Measurements from ENCODE around the gene ACTMAP.
"Not testable (repeated sequence)": the region's sequence is repeated elsewhere in the genome, so short reads cannot be mapped to it uniquely, and the experiment has no call there.

The ACTMAP gene, protein sequence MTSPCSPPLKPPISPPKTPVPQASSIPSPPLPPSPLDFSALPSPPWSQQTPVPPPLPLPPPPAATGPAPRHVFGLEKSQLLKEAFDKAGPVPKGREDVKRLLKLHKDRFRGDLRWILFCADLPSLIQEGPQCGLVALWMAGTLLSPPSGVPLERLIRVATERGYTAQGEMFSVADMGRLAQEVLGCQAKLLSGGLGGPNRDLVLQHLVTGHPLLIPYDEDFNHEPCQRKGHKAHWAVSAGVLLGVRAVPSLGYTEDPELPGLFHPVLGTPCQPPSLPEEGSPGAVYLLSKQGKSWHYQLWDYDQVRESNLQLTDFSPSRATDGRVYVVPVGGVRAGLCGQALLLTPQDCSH

DNA sequence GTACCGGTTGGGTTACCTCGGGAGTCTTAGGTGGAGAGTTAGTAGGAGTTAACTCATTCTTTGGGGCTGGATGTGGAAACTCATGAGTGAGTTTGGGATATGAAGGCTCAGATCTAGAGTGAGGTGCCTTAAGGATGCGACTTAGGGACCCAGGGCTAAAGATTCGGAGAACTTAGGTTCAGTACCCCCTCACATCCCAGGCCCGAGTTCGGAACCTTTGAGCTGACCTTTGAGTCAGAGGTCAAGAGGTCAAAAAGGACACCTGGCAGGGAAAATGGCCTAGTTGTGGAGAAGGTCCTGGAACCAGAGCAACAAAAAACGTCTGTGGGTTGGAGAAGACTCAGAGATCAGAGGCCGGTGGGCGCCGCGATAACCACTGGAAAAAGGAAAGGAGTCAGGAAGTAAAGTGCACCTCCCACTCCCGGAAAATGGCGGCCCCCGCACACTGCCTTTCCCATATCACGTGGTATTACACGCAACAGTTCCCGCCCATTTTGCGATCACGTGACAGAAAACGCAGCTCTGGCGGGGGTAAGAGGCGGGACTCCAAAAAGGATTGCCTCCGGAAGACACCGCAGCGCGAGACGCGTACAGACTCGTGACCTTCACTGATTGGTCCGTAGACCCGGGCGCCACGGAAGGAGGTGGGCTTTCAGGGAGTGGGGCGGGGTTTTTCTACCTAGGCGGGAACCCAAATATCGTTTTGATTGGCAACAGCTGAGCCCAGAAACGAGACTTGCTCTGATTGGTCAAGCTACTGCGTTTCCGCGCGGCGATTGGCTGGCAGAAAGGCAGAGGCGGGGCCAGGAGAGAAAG is at the start of gene ACTMAP:
ACTMAP (minus strand) TSS at position 420 of the 816 bp plus-strand sequence. CDS start 674 bp downstream, outside the sequence.
- DNase-seq (ENCODE audit: low spot score) = peak; percentile 100

DNA sequence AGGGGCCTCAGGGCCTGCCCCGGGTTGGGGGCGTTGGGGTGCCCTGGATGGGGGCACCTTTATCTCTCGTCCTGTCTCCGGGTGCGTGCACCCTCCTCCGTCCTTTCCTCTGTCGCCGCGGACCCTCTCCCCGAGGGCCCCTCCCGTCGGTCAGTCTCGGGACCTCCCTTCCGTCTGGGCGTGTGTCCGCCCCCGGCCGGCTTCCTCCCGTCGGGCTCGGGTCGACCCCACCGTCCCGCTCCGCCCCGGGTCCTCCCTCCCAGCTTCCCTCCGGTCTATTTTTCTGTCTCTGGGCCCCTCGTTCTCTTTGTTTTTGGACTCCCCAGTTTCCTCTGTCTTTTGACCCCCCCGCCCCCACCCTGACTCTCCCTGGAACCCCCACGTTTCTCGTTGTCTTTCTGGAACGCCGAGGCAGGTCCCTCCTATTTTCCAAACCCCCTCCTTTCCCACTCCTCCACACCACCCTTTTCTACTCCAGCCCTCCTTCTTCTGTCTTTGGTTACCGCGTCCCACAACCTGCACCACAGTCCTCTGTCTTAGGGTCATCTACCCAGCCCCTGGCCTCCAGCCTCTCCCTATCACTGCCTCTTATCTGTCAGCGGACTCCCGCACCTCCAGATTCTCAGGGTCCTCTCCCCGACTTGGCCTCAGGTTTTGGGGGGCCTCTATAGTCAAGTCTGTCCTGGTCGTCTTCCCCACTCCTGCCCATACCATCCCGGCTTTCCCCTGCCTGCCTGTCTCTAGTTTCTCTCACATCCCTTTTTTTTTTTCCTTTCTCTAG is 49.5 kb upstream of the ACTMAP start:
- DNase-seq (ENCODE audit: low spot score) = no peak

DNA sequence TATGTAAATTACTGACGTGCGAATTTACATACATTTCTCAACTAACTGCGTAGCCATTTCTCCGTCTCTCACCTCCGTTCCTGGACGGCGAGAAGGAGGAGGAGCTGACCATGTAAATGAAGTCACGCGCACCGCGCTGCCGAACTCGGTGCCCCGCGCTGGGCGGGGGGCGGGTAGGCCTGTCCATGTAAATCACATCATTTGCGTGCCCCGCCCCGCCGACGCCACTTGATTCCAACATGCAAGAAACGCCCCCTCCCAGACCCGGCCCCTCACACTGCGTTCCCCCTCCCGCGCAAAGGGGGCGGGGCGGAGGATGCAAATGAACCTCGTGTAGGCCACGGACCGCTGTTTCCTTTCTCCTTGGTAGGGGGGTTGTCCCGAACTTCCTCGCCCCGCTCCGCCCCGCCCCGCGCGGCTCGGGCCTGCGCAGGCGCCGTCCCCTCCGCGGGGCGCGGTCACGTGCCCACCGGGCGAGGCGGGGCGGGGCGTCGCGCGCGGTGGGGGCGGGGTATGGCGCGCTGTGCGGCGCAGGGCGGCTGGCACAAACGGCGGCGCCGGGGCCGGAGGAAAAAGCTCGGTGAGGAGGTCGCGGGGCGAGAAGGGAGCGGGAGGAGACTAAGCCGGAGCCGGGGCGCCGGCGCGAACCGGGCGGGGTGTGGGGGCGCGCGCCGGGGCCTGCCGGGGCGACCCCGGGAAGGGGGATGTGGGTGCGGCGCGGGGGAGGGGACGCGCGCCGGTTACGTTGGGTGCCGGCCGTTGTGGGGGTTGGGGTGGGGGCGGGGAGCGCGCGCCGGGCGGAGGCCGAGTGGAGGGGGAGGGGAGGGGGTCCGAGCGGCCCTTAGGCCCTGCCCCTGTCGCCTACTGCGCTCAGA is 48.6 kb upstream of the ACTMAP start, which contains the start of gene EGLN2:
EGLN2 (plus strand) TSS at position 509 of the 875 bp plus-strand sequence. CDS start 1,382 bp downstream, outside the sequence.
- DNase-seq (ENCODE audit: low spot score) = peak; percentile 100

DNA sequence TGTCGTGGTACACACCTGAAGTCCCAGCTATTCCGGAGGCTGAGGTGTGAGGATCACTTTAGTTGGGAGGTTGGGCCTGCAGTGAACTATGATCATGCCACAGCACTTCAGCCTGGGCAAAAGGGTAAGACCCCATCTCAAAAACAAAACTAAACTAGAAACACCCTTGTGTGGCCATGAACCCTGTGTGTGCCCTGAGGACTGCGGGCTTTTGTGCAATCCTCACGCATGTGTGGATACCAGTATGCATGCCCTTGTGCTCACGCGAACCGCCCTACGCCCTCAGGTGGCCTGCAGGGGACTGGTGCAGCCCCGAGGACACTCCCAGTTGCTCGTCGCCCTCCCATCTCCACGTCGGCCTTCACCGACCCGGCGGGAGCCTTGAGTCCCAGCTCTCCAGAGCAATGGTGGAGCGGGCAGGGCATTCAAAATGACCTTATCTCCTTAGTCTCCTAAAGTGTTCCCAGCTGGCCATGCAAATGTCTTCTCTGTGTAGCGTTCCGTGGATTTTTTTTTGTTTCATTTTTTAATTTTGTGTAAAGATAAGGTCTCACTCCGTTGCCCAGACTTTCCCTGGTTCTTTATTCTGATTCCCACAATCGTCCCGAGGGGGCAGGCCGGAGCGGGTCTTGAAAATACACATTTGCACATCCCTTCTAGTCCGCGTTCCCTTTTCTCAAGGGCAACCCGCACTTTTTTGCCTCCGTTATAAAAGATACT is 47.8 kb upstream of the ACTMAP start:
- DNase-seq (ENCODE audit: low spot score) = peak; percentile 69

DNA sequence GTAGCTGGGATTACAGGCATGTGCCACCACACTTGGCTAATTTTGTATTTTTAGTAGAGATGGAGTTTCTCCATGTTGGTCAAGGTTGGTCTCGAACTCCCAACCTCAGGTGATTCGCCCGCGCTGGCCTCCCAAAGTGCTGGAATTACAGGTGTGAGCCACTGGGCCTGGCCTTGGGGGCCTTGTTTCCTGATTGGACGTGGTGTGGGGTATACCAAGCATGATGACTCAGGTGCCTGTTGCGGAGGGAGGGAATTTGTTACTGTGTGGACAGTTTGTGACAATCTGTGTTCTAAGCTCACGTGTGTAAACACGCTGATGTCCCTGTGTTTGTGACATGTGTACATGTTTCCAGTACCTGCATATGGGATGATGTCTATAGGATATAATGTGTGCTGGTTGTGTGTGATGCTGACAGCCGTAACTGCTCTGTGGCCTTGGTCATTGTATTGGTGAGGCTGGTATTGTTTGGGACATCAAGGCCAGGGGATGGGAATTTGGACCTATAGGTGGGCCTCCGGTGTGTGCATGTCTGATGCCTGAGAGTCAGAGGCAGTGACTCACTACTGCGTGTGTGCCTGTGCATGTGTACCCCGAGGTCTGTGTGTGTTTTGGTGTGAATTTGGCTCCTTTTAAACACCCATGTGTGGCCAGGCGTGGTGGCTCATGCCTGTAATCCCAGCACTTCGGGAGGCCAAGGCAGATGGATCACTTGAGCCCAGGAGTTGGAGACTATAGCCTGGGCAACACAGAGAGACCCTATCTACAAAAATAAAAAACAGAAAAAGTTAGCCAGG is 47.1 kb upstream of the ACTMAP start:
- DNase-seq (ENCODE audit: low spot score) = no peak

DNA sequence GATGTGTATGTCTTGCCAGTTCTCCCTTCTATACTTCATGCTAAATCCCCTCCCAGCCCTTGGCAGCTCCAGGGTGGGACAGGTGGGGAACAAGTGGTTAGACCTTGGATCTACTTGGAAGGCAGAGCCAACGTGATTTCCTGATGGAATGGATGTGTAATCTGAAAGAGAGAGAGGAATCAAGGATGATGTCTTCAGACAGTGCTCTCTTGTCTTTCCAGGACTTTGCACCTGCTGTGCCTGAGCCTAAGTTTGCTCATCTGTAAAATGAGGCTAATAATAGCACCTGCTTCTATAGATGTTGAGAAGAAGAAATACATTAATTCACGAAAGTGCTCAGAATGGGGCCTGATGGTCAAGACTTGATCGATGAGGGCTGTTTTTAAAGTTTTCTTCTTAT is 41.7 kb upstream of the ACTMAP start:
- no peak for DNase-seq (ENCODE audit: low spot score)

DNA sequence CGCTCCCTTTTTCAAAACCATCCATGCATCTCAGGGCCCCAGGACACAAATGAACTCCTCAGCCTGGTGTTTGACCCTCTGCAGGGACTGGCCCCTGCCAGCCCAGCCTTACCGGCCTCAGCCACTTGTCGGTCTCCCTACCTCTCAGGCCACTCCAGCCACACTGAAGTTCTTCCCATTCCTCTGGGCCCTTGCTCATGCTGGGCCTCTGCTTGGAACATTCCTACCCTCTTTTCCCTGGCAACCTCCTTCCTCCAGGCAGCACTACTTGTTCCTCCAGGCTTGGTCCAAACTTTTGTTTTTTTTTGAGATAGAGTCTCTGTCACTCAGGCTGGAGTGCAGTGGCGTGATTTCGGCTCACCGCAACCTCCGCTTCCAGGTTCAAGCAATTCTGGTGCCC is 41.1 kb upstream of the ACTMAP start:
- no peak for DNase-seq (ENCODE audit: low spot score)

DNA sequence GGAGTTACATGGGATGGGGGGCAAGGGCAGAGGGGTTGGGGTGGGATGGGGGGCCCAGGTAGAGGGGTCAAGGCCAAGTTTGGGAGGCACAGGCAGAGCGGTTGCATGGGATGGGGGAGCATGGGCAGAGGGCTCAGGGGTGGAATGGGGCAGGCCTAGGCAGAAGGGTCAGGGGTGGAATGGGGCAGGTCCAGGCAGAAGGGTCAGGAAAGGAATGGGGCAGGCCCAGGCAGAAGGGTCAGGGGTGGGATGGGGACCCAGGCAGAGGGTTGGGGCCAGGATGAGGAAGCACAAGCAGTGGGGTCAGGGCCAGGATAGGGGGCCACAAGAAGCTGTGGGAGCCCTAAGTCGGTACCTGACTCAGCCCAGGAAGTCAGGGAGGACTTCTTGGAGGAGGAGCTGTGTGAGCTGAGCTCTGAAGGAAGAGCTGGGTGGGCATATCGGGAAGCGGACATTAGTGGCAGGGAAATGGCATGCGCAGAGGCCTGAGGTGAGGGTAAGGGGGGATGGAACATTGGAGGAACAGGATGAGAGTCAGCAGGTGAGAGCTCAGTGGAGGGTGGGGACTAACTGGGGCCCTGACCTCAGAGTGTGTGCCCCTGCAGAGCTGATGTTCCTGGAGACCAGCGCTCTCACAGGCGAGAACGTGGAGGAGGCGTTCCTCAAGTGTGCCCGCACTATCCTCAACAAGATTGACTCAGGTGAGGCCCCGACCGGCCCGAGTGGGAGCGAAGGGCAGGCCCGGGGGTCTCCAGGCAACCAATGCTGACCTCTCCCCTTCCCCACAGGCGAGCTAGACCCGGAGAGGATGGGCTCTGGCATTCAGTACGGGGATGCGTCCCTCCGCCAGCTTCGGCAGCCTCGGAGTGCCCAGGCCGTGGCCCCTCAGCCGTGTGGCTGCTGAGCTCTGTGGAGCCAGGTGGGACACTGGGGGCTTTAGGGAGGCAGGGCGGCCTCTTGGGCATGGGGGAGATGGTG is 36.1 kb upstream of the ACTMAP start:
- DNase-seq (ENCODE audit: low spot score) = no peak

DNA sequence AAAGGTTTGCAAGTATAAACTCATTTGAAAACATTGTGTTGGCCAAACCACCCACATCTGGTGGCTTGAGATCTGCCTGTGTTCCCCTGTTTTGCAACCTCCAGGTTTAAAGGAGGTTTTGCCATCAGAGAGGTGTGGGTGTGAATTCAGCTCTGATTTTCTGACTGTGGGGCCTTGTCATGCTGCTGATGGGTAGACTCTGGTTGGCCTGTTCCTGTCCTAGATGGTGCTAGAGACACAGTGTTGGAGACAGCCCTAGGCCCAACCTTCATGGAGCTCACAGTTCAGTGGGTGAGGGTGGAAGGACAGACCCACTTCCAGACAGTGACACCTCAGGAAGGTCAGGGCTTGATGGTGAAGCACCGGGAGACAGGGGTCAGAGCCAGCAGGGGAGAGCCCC is 35.2 kb upstream of the ACTMAP start:
- no peak for DNase-seq (ENCODE audit: low spot score)

DNA sequence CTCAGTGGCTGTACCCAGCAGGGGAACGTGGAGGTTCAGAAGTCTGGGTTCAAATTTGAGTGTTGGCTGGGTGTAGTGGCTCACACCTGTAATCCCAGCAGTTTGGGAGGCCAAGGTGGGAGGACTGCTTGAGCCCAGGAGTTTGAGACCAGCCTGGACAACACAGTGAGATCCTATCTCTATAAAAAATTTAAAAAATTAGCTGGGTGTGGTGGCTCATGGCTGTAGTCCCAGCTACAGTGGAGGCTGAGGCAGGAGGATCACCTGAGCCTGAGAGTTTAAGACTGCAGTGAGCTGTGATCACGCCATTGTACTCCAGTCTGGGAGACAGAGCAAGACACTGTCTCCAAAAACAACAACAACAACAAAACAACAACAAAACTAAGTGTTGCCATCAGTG is 33.9 kb upstream of the ACTMAP start:
- DNase-seq (ENCODE audit: low spot score) = not testable (repeated sequence)

DNA sequence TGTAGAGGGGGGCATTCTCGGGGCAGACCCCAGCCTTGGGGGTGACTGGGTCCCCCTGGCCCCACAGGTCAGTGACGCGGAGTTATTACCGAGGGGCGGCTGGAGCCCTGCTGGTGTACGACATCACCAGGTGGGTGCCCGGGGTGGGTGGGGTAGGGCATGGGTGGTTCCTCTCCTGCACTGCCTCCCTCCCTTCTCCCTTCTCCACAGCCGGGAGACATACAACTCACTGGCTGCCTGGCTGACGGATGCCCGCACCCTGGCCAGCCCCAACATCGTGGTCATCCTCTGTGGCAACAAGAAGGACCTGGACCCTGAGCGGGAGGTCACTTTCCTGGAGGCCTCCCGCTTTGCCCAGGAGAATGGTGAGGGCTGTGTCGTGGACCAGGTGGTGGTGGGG is 33.4 kb upstream of the ACTMAP start:
- DNase-seq (ENCODE audit: low spot score) = no peak

DNA sequence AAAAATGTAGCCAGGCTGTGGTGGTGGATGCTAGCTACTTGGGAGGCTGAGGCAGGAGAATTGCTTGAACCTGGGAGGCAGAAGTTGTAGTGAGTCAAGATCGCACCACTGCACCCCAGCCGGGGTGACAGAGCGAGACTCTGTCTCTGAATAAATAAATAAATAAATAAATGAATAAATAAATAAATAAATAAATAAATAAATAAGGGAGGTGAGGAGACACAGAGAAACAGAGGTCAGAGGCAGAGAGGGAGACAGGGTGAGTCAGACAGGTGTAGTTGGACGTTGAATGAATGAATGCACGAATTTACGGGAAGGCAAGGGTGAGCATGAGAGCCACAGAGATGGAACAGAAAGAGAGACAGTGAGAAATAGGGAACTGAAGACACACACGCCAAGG is 30.9 kb upstream of the ACTMAP start:
- no peak for DNase-seq (ENCODE audit: low spot score)

DNA sequence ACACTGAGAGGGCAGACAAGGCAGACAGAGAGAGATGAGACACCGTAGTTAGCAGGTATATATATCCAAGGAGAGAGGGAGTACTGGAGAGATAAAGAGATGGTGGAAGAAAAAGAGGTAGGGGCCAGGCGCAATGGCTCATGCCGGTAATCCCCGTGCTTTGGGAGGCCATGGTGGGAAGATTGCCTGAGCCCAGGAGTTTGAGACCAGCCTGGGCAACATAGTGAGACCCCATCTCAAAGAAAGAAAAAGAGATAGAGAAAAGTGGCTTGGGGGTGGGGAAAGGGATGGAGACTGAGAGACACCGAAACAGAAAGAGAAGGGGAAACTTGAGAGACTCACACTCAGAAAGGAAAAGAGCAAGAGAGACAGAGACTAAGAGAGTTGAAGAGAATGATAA is 30.3 kb upstream of the ACTMAP start:
- no peak for DNase-seq (ENCODE audit: low spot score)

DNA sequence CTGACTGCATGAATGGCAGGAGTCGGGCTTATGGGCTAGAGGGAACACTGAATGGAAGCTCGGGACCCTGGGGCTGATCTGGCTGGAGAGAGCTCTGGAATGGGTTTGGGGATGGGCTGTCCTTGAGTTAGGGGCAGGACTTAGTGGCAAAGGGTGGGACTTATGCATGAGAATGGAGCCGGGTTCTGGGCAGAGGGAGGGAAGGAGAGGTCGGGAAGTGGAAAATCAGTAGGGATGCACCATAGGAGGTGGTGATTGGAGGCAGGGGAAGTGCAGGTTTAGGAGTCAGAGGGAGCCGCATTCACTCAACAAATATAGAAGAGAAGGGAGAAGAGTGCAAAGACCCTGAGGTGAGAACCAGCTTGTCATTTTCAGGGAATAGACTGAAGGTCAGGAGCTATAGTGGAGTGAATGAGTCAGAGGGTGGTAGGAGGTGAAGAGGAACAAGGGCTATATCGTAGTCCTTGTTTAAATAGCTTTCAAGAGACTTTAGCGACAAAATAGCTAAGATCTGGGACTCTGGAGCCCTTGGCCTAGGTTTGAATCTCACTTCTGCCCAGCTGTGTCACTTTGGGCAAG is 28.5 kb upstream of the ACTMAP start:
- DNase-seq (ENCODE audit: low spot score) = no peak

DNA sequence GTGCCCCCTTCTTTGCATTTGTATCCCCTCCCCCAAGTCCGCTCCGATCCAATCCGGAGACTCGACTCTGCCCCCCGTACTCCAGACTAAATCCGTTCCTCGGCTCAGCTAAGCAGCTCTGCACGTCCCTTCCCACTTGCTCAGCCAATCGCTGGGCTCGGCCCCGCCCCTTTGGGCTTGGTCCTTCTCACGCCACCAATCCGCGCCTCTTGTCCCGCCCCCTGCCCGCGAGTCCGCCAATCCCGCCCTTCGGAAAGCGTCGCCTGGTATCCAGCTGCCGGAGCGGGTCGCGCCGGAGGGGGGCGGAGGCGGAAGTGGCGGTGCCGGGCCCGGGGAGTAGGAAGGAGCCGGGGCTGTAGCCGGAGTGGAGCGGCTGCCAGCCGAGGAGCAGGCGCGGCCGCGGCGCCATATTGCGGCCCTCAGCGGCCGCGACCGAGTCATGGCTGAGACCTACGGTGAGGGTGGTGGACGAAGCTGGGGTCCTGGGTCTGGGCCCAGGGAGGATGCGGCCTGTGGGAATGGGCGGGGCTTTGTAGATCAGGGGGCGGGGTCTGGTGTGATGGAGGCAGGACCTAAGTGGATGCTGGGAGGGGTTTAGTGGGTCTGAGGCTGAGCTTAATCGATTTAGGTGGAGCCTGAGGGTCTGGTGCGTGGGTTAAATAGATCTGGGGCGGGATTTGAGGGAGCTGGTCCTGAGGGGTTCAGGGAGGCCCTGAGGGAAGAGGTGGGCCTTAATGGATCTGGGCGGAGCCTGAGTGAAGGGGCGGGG is 27.8 kb upstream of the ACTMAP start, which contains the start of gene RAB4B:
RAB4B (plus strand) TSS at position 311 of the 769 bp plus-strand sequence; CDS start at position 440, 129 bp downstream.
- peak; percentile 100 for DNase-seq (ENCODE audit: low spot score)

DNA sequence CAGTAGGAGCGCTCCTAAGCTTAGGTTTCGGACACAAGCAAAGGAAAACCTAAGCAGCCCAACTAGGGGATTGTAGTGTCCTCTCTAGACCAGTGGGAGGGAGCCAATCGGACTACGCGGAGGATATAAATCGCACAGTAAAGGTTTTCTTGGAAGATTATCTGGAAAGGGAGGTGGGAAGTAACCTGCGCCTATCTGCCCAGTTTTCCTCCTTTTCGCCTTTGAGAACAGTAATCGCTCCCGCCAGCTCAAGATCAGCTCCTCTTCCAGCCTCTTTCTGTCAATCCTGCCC is 27.3 kb upstream of the ACTMAP start:
- no peak for DNase-seq (ENCODE audit: low spot score)

DNA sequence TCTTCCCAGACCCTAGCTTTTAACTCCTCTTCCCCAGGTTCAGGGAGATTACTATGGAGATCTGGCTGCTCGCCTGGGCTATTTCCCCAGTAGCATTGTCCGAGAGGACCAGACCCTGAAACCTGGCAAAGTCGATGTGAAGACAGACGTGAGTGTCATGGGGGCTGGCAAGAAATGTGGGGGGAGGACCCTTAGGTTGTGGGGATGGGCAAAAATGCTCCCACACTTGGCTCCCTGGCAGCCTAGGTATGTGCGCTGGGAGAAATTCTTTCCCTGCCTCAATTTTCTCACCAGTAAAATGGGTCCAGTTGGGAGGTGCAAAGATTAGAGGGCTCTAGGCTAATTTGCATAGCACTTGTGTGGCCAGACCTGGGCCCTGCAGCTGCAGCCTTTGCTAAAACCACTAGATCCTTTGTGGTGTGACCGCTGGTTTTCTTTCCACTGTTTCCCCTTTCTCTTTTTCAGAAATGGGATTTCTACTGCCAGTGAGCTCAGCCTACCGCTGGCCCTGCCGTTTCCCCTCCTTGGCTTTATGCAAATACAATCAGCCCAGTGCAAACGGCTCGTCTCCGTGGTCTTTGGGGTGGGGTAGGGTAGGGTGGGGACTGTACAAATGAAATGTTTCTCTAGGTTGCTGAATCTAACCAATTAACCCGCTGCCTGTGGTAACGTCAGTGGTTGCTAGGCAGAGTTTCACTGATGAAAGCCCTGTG is 26.8 kb upstream of the ACTMAP start:
- DNase-seq (ENCODE audit: low spot score) = peak; percentile 92

All from CD4-positive, alpha-beta T cell treated with Interleukin-6 at 100 ng/mL for 8 hours (primary cell).